ENCODE results near the gene MYH9. TPM values are rescaled to one million over a fixed set of nuclear protein-coding genes. Genes with fewer than 3 reads are reported as not detected.

Gene MYH9
- total RNA-seq, 1 experiment from 2014 or later, result 788 TPM

DNA sequence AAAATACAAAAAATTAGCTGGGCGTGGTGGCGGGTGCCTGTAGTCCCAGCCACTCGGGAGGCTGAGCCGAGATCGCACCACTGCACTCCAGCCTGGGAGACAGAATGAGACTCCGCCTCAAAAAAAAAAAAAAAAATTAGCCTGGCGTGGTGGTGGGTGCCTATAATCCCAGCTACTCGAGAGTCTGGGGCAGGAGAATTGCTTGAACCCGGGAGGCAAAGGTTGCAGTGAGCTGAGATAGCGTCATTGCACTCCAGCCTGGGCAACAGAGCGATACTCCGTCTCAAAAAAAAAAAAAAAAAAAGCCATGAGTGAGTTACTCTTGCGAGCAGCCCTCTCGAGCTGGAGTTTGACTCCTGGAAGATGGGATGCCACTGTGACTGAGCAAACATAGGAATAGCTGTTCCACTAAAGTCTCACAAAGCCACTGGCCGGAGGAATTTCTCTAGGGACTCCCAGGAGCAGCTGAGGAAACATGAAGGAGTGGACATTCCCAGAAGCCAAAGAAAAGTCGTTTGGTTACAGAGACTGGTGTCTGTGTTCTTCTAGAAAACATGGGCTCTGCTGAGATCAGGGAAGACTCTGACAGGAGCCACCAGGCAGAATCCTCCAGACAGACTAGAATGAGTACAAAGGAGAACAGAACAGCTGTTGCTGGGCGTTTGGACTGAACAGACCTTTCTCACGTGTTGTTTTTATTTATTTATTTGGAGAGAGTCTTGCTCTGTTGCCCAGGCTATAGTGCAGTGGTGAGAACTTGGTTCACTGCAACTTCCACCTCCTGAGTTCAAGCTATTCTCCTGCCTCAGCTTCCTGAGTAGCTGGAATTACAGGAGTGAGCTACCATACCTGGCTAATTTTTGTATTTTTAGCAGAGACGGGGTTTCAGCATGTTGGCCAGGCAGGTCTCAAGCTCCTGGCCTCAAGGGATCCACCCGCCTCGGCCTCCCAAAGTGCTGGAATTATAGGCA is 32.4 kb upstream of the MYH9 start:
- ChIA-PET POLR2A (interaction anchor here (0.7 kb wide), 1 partner anchor 91 kb away, joined by 3 read pairs; no protein-coding TSS in a partner anchor), CTCF (no interaction called here)
- H3K9me3 ChIP-seq (ENCODE audit: control insufficient read depth, insufficient read depth, low read depth, low read length), result no peaks in the 10 kb centered on the region
- peaks cover 11% of the 10 kb centered on the region for H3K4me1 ChIP-seq (ENCODE audit: control insufficient read depth, insufficient read depth, low read length)
- no TSS peak for BruUV-seq (replicated peaks)
- no peaks in the 10 kb centered on the region for H3K27me3 ChIP-seq (ENCODE audit: control insufficient read depth, insufficient read depth, low read length)
- no peaks in the 10 kb centered on the region for H3K36me3 ChIP-seq (ENCODE audit: control insufficient read depth, insufficient read depth, low read length)
- TF ChIP-seq SIN3A (IDR thresholded peaks at IDR 0.05; ENCODE audit: borderline replicate concordance, insufficient read depth, low read depth, low read length), result no peak
- in situ Hi-C loops (cut with HindIII; ENCODE audit: low pct_unique_long_range_greater_than_20kb, low sequenced_read_pairs) (no loop called here), intact Hi-C loops (cut with micrococcal nuclease; ENCODE audit: unreplicated experiment) (no loop called here)
- no peak for ATAC-seq
- H3K27ac ChIP-seq (ENCODE audit: low read length), result peak overlapping the region; percentile 49
- no peak overlapping the region for H3K4me3 ChIP-seq (ENCODE audit: low read depth in 2 of 2, low read length in 2 of 2)
- DNase-seq (ENCODE audit: low read depth, low spot score), result no peak

- Histone ChIP-seq H3K4me3 (ENCODE audit: low read depth in 2 of 2, low read length in 2 of 2) (no peak overlapping the region), H3K9me3 (ENCODE audit: control insufficient read depth, insufficient read depth, low read depth, low read length) (no peaks in the 10 kb centered on the region), H3K4me1 (ENCODE audit: control insufficient read depth, insufficient read depth, low read length) (peaks cover 11% of the 10 kb centered on the region), H3K27ac (ENCODE audit: low read length) (peak overlapping the region; percentile 36), H3K27me3 (ENCODE audit: control insufficient read depth, insufficient read depth, low read length) (no peaks in the 10 kb centered on the region), H3K36me3 (ENCODE audit: control insufficient read depth, insufficient read depth, low read length) (no peaks in the 10 kb centered on the region)
- CTCF ChIA-PET, result no interaction called here
- intact Hi-C loops (cut with micrococcal nuclease; ENCODE audit: unreplicated experiment), result no loop called here
- no TSS peak for BruUV-seq (replicated peaks)
- ATAC-seq (peak; percentile 44), DNase-seq (ENCODE audit: low read depth, low spot score) (no peak)
- POLR2A ChIA-PET, result interaction anchor here (0.7 kb wide), 1 partner anchor 91 kb away, joined by 3 read pairs; no protein-coding TSS in a partner anchor
- in situ Hi-C loops (cut with HindIII; ENCODE audit: low pct_unique_long_range_greater_than_20kb, low sequenced_read_pairs), result no loop called here
- TF ChIP-seq REST (IDR thresholded peaks at IDR 0.05; ENCODE audit: insufficient read depth in 1 of 2, low read depth in 2 of 2, low read length in 1 of 2) (no peak), POLR2AphosphoS5 (IDR thresholded peaks at IDR 0.05; ENCODE audit: low read depth, low read length) (no peak), TCF7L2 (IDR thresholded peaks at IDR 0.05; ENCODE audit: low read depth, low read length) (peak; percentile 47; the same call in 1 of the 2 replicates), SIN3A (IDR thresholded peaks at IDR 0.05; ENCODE audit: borderline replicate concordance, insufficient read depth, low read depth, low read length) (no peak)
- TF ChIP-seq, protein P1, sequence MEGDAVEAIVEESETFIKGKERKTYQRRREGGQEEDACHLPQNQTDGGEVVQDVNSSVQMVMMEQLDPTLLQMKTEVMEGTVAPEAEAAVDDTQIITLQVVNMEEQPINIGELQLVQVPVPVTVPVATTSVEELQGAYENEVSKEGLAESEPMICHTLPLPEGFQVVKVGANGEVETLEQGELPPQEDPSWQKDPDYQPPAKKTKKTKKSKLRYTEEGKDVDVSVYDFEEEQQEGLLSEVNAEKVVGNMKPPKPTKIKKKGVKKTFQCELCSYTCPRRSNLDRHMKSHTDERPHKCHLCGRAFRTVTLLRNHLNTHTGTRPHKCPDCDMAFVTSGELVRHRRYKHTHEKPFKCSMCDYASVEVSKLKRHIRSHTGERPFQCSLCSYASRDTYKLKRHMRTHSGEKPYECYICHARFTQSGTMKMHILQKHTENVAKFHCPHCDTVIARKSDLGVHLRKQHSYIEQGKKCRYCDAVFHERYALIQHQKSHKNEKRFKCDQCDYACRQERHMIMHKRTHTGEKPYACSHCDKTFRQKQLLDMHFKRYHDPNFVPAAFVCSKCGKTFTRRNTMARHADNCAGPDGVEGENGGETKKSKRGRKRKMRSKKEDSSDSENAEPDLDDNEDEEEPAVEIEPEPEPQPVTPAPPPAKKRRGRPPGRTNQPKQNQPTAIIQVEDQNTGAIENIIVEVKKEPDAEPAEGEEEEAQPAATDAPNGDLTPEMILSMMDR (IDR thresholded peaks at IDR 0.05), result no peak
These were observed 31.6 kb upstream of the MYH9 start for GRCh38 chr22:36419177-36419911.

Data from Panc1 (cell line).